HEK293 (cell line): ENCODE data around the gene MRPL36.

ENCODE experiments used
- GFI1B ChIP-seq: fragments of 450-650 bp; formaldehyde crosslinking; IDR thresholded peaks from 2 replicates; pipeline ENCODE4 v1.5.1; 2016; ENCODE audit warnings: missing biosample characterization, missing genetic modification characterization
- GLI2 ChIP-seq: fragments of 450-650 bp; formaldehyde crosslinking; IDR thresholded peaks from 2 replicates; pipeline ENCODE4; 2017; ENCODE audit warnings: missing biosample characterization, missing genetic modification characterization, low read depth, borderline replicate concordance
- GLIS1 ChIP-seq: fragments of 450-650 bp; formaldehyde crosslinking; IDR thresholded peaks from 2 replicates; pipeline ENCODE4 v1.5.1; 2016; ENCODE audit warnings: missing biosample characterization, missing genetic modification characterization
- HOXD13 ChIP-seq: sonication (generic); formaldehyde crosslinking; IDR thresholded peaks from 2 replicates; pipeline ENCODE4 v1.8.0; 2022; ENCODE audit warnings: missing genetic modification reagents, borderline replicate concordance
- KLF9 ChIP-seq: fragments of 450-650 bp; formaldehyde crosslinking; IDR thresholded peaks from 2 replicates; pipeline ENCODE4 v1.5.1; 2016; ENCODE audit warnings: missing biosample characterization, missing genetic modification characterization, low read depth
- MYNN ChIP-seq: fragments of 450-650 bp; formaldehyde crosslinking; IDR thresholded peaks from 2 replicates; pipeline ENCODE4 v1.5.1; 2016; ENCODE audit warnings: missing biosample characterization, missing genetic modification characterization, borderline replicate concordance
- SP2 ChIP-seq: fragments of 450-650 bp; formaldehyde crosslinking; IDR thresholded peaks from 2 replicates; pipeline ENCODE4 v1.5.1; 2016; ENCODE audit warnings: missing biosample characterization, missing genetic modification characterization
- SP3 ChIP-seq: fragments of 450-650 bp; formaldehyde crosslinking; IDR thresholded peaks from 2 replicates; pipeline ENCODE4 v1.5.1; 2016; ENCODE audit warnings: missing biosample characterization, missing genetic modification characterization
- YY1 ChIP-seq: fragments of 450-650 bp; formaldehyde crosslinking; IDR thresholded peaks from 2 replicates; pipeline ENCODE4 v1.5.1; 2018; ENCODE audit warnings: missing biosample characterization, missing genetic modification characterization
- ZNF112 ChIP-seq: fragments of 450-650 bp; formaldehyde crosslinking; IDR thresholded peaks from 2 replicates; pipeline ENCODE4 v1.5.0; 2017; ENCODE audit warnings: missing biosample characterization, missing genetic modification characterization
- ZNF157 ChIP-seq: fragments of 450-650 bp; formaldehyde crosslinking; IDR thresholded peaks from 2 replicates; pipeline ENCODE4 v1.5.1; 2016; ENCODE audit warnings: missing biosample characterization, missing genetic modification characterization
- ZNF221 ChIP-seq: fragments of 450-650 bp; formaldehyde crosslinking; IDR thresholded peaks from 2 replicates; pipeline ENCODE4 v1.5.1; 2017; ENCODE audit warnings: missing biosample characterization, missing genetic modification characterization, borderline replicate concordance
- ZNF24 ChIP-seq: fragments of 450-650 bp; formaldehyde crosslinking; IDR thresholded peaks from 2 replicates; pipeline ENCODE4 v1.5.1; 2016; ENCODE audit warnings: missing biosample characterization, missing genetic modification characterization
- ZNF514 ChIP-seq: fragments of 450-650 bp; formaldehyde crosslinking; IDR thresholded peaks from 2 replicates; pipeline ENCODE4 v1.5.1; 2016; ENCODE audit warnings: missing biosample characterization, missing genetic modification characterization
- ZNF549 ChIP-seq: fragments of 450-650 bp; IDR thresholded peaks from 2 replicates; pipeline ENCODE4 v1.5.1; 2018; ENCODE audit warnings: missing biosample characterization, missing genetic modification characterization, mild to moderate bottlenecking, inconsistent platforms, moderate library complexity
- ZNF830 ChIP-seq: fragments of 450-650 bp; IDR thresholded peaks from 2 replicates; pipeline ENCODE4 v1.5.0; 2018; ENCODE audit warnings: missing biosample characterization, missing genetic modification characterization, low read depth, mild to moderate bottlenecking, moderate library complexity
- ZXDB ChIP-seq: fragments of 450-650 bp; formaldehyde crosslinking; IDR thresholded peaks from 2 replicates; pipeline ENCODE4 v1.5.1; 2016; ENCODE audit warnings: missing biosample characterization, missing genetic modification characterization
- TF ChIP-seq, protein P1 (sequence below): fragments of 450-650 bp; formaldehyde crosslinking; IDR thresholded peaks from 2 replicates; pipeline ENCODE4 v1.5.1; 2017; ENCODE audit warnings: missing biosample characterization, missing genetic modification characterization
- TF ChIP-seq, protein P2 (sequence below): fragments of 450-650 bp; formaldehyde crosslinking; IDR thresholded peaks from 2 replicates; pipeline ENCODE4 v1.5.1; 2016; ENCODE audit warnings: missing biosample characterization, missing genetic modification characterization
- TF ChIP-seq, protein P3 (sequence below): fragments of 450-650 bp; formaldehyde crosslinking; IDR thresholded peaks from 2 replicates; pipeline ENCODE4 v1.5.1; 2016; ENCODE audit warnings: missing biosample characterization, missing genetic modification characterization, borderline replicate concordance
- TF ChIP-seq, protein P4 (sequence below): fragments of 450-650 bp; formaldehyde crosslinking; IDR thresholded peaks from 2 replicates; pipeline ENCODE4 v1.5.1; 2016; ENCODE audit warnings: missing biosample characterization, missing genetic modification characterization
- TF ChIP-seq, protein P5 (sequence below): fragments of 450-650 bp; formaldehyde crosslinking; IDR thresholded peaks from 2 replicates; pipeline ENCODE4 v1.5.1; 2017; ENCODE audit warnings: missing biosample characterization, missing genetic modification characterization
- TF ChIP-seq, protein P6 (sequence below): fragments of 450-650 bp; formaldehyde crosslinking; conservative IDR thresholded peaks from 2 replicates; pipeline ENCODE4 v1.5.1; 2016; ENCODE audit warnings: low read depth, missing biosample characterization, missing genetic modification characterization
- TF ChIP-seq, protein P7 (sequence below): fragments of 450-650 bp; IDR thresholded peaks from 2 replicates; pipeline ENCODE4 v1.5.1; 2018; ENCODE audit warnings: missing biosample characterization, missing genetic modification characterization

Gene MRPL36

DNA sequence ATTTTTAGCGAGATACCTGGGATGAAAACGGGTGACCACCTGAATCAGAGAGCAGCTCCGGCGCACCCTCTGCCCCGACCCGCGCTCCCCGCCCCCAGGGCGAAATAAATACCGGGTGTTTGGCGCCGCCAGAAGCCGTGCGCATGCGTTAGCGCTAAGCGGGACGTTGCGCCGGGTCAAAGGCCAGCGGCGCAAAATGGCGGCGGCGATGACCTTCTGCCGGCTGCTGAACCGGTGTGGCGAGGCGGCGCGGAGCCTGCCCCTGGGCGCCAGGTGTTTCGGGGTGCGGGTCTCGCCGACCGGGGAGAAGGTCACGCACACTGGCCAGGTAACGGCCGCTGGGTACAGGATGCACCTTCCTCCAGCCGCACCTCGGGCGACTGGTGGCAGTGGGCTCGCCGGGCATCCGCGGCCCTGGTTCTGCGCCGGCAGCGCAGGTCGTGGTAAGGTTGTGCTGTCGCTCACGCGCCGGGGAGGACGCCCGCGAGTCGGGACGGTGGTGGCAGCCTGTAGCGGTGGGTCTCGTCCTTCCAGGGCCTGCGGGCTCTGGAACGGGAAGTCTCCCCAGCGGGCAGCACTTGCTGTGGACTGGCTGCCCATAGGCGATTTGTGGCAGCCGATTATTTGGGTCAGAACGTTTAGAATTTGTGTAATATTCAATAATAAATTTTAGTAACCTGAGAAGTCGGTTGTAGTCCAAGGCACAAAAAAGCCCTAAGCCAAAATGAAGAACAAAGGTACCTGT, 1.8 kb upstream of the MRPL36 start, which contains the start of gene NDUFS6 (continued):
- TF ChIP-seq, protein P1, sequence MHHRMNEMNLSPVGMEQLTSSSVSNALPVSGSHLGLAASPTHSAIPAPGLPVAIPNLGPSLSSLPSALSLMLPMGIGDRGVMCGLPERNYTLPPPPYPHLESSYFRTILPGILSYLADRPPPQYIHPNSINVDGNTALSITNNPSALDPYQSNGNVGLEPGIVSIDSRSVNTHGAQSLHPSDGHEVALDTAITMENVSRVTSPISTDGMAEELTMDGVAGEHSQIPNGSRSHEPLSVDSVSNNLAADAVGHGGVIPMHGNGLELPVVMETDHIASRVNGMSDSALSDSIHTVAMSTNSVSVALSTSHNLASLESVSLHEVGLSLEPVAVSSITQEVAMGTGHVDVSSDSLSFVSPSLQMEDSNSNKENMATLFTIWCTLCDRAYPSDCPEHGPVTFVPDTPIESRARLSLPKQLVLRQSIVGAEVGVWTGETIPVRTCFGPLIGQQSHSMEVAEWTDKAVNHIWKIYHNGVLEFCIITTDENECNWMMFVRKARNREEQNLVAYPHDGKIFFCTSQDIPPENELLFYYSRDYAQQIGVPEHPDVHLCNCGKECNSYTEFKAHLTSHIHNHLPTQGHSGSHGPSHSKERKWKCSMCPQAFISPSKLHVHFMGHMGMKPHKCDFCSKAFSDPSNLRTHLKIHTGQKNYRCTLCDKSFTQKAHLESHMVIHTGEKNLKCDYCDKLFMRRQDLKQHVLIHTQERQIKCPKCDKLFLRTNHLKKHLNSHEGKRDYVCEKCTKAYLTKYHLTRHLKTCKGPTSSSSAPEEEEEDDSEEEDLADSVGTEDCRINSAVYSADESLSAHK = no peak
- TF ChIP-seq ZNF830 (tag by site-specific recombination) (no peak), ZNF514 (tag by site-specific recombination) (no peak), GFI1B (tag by site-specific recombination) (no peak), ZNF112 (tag by site-specific recombination) (no peak), ZNF549 (tag by site-specific recombination) (no peak), ZNF221 (tag by site-specific recombination) (no peak), GLI2 (tag by site-specific recombination) (no peak), MYNN (tag by site-specific recombination) (no peak), ZXDB (peak; percentile 90), HOXD13 (no peak), SP2 (tag by site-specific recombination) (peak; percentile 36), ZNF157 (tag by site-specific recombination) (no peak), KLF9 (no peak; the same call in 1 of the 2 replicates), GLIS1 (tag by site-specific recombination) (no peak), YY1 (tag by site-specific recombination) (peak; percentile 98), ZNF24 (tag by site-specific recombination) (no peak), SP3 (no peak; the same call in 1 of the 2 replicates)
- TF ChIP-seq, protein P2, sequence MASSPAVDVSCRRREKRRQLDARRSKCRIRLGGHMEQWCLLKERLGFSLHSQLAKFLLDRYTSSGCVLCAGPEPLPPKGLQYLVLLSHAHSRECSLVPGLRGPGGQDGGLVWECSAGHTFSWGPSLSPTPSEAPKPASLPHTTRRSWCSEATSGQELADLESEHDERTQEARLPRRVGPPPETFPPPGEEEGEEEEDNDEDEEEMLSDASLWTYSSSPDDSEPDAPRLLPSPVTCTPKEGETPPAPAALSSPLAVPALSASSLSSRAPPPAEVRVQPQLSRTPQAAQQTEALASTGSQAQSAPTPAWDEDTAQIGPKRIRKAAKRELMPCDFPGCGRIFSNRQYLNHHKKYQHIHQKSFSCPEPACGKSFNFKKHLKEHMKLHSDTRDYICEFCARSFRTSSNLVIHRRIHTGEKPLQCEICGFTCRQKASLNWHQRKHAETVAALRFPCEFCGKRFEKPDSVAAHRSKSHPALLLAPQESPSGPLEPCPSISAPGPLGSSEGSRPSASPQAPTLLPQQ = peak; percentile 86
- TF ChIP-seq, protein P3, sequence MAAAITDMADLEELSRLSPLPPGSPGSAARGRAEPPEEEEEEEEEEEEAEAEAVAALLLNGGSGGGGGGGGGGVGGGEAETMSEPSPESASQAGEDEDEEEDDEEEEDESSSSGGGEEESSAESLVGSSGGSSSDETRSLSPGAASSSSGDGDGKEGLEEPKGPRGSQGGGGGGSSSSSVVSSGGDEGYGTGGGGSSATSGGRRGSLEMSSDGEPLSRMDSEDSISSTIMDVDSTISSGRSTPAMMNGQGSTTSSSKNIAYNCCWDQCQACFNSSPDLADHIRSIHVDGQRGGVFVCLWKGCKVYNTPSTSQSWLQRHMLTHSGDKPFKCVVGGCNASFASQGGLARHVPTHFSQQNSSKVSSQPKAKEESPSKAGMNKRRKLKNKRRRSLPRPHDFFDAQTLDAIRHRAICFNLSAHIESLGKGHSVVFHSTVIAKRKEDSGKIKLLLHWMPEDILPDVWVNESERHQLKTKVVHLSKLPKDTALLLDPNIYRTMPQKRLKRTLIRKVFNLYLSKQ (tag by site-specific recombination) = no peak
- TF ChIP-seq, protein P4, sequence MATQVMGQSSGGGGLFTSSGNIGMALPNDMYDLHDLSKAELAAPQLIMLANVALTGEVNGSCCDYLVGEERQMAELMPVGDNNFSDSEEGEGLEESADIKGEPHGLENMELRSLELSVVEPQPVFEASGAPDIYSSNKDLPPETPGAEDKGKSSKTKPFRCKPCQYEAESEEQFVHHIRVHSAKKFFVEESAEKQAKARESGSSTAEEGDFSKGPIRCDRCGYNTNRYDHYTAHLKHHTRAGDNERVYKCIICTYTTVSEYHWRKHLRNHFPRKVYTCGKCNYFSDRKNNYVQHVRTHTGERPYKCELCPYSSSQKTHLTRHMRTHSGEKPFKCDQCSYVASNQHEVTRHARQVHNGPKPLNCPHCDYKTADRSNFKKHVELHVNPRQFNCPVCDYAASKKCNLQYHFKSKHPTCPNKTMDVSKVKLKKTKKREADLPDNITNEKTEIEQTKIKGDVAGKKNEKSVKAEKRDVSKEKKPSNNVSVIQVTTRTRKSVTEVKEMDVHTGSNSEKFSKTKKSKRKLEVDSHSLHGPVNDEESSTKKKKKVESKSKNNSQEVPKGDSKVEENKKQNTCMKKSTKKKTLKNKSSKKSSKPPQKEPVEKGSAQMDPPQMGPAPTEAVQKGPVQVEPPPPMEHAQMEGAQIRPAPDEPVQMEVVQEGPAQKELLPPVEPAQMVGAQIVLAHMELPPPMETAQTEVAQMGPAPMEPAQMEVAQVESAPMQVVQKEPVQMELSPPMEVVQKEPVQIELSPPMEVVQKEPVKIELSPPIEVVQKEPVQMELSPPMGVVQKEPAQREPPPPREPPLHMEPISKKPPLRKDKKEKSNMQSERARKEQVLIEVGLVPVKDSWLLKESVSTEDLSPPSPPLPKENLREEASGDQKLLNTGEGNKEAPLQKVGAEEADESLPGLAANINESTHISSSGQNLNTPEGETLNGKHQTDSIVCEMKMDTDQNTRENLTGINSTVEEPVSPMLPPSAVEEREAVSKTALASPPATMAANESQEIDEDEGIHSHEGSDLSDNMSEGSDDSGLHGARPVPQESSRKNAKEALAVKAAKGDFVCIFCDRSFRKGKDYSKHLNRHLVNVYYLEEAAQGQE (tag by site-specific recombination) = no peak; the same call in 1 of the 2 replicates
- TF ChIP-seq, protein P5, sequence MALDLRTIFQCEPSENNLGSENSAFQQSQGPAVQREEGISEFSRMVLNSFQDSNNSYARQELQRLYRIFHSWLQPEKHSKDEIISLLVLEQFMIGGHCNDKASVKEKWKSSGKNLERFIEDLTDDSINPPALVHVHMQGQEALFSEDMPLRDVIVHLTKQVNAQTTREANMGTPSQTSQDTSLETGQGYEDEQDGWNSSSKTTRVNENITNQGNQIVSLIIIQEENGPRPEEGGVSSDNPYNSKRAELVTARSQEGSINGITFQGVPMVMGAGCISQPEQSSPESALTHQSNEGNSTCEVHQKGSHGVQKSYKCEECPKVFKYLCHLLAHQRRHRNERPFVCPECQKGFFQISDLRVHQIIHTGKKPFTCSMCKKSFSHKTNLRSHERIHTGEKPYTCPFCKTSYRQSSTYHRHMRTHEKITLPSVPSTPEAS = no peak; the same call in 1 of the 2 replicates
- TF ChIP-seq, protein P6, sequence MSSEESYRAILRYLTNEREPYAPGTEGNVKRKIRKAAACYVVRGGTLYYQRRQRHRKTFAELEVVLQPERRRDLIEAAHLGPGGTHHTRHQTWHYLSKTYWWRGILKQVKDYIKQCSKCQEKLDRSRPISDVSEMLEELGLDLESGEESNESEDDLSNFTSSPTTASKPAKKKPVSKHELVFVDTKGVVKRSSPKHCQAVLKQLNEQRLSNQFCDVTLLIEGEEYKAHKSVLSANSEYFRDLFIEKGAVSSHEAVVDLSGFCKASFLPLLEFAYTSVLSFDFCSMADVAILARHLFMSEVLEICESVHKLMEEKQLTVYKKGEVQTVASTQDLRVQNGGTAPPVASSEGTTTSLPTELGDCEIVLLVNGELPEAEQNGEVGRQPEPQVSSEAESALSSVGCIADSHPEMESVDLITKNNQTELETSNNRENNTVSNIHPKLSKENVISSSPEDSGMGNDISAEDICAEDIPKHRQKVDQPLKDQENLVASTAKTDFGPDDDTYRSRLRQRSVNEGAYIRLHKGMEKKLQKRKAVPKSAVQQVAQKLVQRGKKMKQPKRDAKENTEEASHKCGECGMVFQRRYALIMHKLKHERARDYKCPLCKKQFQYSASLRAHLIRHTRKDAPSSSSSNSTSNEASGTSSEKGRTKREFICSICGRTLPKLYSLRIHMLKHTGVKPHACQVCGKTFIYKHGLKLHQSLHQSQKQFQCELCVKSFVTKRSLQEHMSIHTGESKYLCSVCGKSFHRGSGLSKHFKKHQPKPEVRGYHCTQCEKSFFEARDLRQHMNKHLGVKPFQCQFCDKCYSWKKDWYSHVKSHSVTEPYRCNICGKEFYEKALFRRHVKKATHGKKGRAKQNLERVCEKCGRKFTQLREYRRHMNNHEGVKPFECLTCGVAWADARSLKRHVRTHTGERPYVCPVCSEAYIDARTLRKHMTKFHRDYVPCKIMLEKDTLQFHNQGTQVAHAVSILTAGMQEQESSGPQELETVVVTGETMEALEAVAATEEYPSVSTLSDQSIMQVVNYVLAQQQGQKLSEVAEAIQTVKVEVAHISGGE (tag by site-specific recombination) = no peak
- TF ChIP-seq, protein P7, sequence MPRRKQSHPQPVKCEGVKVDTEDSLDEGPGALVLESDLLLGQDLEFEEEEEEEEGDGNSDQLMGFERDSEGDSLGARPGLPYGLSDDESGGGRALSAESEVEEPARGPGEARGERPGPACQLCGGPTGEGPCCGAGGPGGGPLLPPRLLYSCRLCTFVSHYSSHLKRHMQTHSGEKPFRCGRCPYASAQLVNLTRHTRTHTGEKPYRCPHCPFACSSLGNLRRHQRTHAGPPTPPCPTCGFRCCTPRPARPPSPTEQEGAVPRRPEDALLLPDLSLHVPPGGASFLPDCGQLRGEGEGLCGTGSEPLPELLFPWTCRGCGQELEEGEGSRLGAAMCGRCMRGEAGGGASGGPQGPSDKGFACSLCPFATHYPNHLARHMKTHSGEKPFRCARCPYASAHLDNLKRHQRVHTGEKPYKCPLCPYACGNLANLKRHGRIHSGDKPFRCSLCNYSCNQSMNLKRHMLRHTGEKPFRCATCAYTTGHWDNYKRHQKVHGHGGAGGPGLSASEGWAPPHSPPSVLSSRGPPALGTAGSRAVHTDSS = no peak
